ENCODE results near the gene G6PC3.

The G6PC3 gene

GRCh38 chr17:44092051-44092450, 21.5 kb downstream of the G6PC3 start:
- Histone ChIP-seq H3K4me3 (replicated peaks; ENCODE audit: insufficient read depth, low read length) (no peak overlapping the region), H3K27ac (replicated peaks) (no peak overlapping the region), H3K27me3 (ENCODE audit: insufficient read depth, poor library complexity, severe bottlenecking) (no peaks in the 10 kb centered on the region)
- TF ChIP-seq GABPA (IDR thresholded peaks at IDR 0.05; ENCODE audit: low read depth) (no peak), CTCF (IDR thresholded peaks at IDR 0.05; ENCODE audit: insufficient read depth, low read length) (no peak), REST (IDR thresholded peaks at IDR 0.05; ENCODE audit: insufficient replicate concordance, low read depth) (no peak), POLR2AphosphoS5 (IDR thresholded peaks at IDR 0.05; ENCODE audit: low read depth) (no peak), SPI1 (IDR thresholded peaks at IDR 0.05; ENCODE audit: borderline replicate concordance, low read depth) (no peak)
- DNase-seq (ENCODE audit: low read depth in 1 of 2, low spot score in 1 of 2): no peak

- TF ChIP-seq CTCF (IDR thresholded peaks at IDR 0.05; ENCODE audit: insufficient read depth, low read length) (no peak), REST (IDR thresholded peaks at IDR 0.05; ENCODE audit: insufficient replicate concordance, low read depth) (no peak)
- Histone ChIP-seq H3K27me3 (ENCODE audit: insufficient read depth, poor library complexity, severe bottlenecking) (no peaks in the 10 kb centered on the region), H3K4me3 (replicated peaks; ENCODE audit: insufficient read depth, low read length) (no peak overlapping the region), H3K27ac (replicated peaks) (no peak overlapping the region)
- no peak for DNase-seq (ENCODE audit: low read depth in 1 of 2, low spot score in 1 of 2)
Measured at GRCh38 chr17:44093231-44093900, 22.8 kb downstream of the G6PC3 start.

GRCh38 chr17:44094701-44095387, 24.3 kb downstream of the G6PC3 start:
- Histone ChIP-seq H3K27ac (replicated peaks) (peak overlapping the region; percentile 78), H3K4me3 (replicated peaks; ENCODE audit: insufficient read depth, low read length) (no peak overlapping the region), H3K27me3 (ENCODE audit: insufficient read depth, poor library complexity, severe bottlenecking) (no peaks in the 10 kb centered on the region)
- TF ChIP-seq GABPA (IDR thresholded peaks at IDR 0.05; ENCODE audit: low read depth) (no peak), REST (IDR thresholded peaks at IDR 0.05; ENCODE audit: insufficient replicate concordance, low read depth) (no peak), CTCF (IDR thresholded peaks at IDR 0.05; ENCODE audit: insufficient read depth, low read length) (no peak), SPI1 (IDR thresholded peaks at IDR 0.05; ENCODE audit: borderline replicate concordance, low read depth) (no peak), POLR2AphosphoS5 (IDR thresholded peaks at IDR 0.05; ENCODE audit: low read depth) (no peak)
- DNase-seq (ENCODE audit: low read depth in 1 of 2, low spot score in 1 of 2): no peak
